Activated T-cell treated with anti-CD3 and anti-CD28 coated beads for 1 hour (primary cell): ENCODE data around the gene MYBPH.

Experiments used
- DNase-seq: peaks from one replicate; pipeline ENCODE4 v3.0.0-alpha.2; 2020; ENCODE audit warnings: low read depth

Gene MYBPH

GRCh38 chr1:203166192-203166940 is 9.3 kb downstream of the MYBPH start:
- DNase-seq: no peak

DNA sequence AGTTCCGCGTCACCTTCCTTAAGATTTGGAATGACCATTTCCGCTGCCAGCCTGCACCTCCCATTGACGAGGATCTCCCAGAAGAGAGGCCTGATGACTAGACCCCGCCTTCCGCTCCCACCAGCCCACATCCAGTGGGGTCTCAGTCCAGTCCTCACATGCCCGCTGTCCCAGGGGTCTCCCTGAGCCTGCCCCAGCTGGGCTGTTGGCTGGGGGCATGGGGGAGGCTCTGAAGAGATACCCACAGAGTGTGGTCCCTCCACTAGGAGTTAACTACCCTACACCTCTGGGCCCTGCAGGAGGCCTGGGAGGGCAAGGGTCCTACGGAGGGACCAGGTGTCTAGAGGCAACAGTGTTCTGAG is 9.8 kb downstream of the MYBPH start:
- DNase-seq: no peak

DNA sequence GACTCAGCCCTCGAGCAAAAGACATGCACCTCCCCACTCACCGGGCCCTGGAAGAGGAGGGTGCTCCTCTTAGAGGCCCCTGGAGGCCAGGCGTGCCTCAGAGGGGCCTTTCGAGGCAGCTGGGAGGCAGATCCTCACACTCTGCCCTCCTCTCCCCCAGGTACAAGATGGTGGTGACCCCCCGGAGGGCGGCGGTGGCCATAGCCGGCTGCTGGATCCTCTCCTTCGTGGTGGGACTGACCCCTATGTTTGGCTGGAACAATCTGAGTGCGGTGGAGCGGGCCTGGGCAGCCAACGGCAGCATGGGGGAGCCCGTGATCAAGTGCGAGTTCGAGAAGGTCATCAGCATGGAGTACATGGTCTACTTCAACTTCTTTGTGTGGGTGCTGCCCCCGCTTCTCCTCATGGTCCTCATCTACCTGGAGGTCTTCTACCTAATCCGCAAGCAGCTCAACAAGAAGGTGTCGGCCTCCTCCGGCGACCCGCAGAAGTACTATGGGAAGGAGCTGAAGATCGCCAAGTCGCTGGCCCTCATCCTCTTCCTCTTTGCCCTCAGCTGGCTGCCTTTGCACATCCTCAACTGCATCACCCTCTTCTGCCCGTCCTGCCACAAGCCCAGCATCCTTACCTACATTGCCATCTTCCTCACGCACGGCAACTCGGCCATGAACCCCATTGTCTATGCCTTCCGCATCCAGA is 10.4 kb downstream of the MYBPH start:
- DNase-seq: no peak

DNA sequence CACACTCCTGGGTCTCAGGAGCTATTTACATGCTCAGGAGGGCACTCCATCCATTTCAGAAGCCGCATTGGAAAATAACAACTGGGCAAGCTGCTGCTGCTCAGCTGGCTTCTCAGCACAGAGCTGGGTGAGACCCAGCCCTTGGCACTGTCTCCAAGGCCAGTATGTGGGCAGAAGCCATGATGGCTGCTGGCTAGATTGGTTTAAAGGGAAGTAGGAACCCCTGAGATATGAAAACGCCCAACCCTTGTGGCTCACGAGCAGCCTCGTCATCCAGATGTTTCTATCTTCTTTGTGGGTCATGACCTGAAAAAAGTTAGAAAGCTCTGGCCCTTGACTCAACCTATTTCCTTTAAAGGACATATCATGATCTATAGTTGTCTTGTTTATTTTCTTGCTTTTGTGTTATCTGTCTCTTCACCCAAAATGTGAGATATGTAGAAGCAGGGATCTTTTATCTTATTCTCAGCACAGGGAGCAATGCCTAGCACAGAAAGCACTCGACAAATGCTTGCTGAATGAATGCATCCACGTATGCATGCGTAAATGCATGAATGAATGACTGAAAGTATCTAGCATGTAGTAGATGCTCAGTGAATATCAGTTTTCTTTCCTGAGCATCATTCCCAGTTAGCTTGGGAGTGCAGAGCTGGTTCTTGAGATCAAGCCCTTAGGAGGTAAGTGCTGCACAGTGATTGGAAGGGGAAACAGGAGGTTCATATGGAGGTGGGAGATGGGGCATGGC is 11.6 kb downstream of the MYBPH start:
- DNase-seq: no peak

DNA sequence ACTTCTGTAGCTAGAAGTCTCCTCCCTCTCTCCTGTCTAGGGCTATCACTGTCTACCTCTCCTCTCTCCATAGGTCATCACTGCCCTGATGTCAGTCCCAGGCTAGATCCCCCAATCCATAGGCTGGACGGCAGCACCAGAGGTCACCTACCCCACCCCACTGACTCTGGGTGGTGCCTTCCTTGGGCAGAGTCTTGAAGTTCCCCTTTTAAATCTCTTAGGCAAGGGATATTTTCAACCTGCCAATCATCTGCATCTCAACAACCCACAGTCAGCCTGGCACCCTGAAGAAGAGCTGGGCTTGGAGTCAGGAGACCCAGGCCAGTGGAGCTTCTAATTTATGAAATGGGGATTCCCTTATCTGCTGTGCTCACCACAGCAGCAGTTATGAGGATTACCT is 13.2 kb downstream of the MYBPH start:
- DNase-seq: no peak

- no peak for DNase-seq
These were observed 13.9 kb downstream of the MYBPH start for GRCh38 chr1:203161703-203162102.

DNA sequence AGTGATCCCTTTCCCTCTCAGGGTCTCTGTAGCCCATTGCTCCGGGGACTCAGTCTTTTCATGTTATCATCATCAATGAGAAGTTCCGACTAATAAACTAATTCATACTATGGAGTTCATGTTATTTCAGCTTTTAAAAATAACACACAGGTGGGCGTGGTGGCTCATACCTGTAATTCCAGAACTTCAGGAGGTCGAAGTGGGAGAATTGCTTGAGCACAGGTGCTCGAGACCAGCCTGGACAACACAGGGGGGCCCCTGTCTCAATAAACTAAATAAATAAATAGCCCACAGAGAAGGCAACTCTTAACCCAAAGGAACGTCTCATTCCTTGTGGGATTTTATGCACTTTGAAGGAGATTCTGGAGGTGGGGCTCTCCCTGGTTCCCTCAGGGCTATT is 14.5 kb downstream of the MYBPH start:
- DNase-seq: no peak

DNA sequence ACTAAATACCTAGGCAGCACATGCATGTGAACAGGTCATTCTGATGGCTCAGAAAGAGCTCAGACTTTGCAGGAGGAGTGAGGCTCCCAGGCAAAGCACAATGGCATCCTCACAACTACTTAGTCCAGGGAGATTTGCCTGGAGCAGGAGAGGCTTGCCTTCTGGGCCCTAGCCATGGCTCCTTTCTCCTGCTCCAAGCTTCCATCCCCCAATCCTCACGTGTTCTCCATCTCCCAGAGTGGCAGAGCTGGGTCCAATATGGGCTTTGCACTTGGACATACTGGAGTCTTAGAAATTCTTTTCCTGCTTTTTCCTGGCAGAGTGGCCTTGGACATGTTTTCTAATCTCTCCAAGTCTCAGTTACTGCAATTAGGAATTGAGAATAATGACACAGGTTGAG is 15.8 kb downstream of the MYBPH start:
- DNase-seq: no peak

- DNase-seq: no peak
These were observed 16.5 kb downstream of the MYBPH start for GRCh38 chr1:203158960-203159665.

- no peak for DNase-seq
These were observed 17.2 kb downstream of the MYBPH start for GRCh38 chr1:203158423-203158822.

DNA sequence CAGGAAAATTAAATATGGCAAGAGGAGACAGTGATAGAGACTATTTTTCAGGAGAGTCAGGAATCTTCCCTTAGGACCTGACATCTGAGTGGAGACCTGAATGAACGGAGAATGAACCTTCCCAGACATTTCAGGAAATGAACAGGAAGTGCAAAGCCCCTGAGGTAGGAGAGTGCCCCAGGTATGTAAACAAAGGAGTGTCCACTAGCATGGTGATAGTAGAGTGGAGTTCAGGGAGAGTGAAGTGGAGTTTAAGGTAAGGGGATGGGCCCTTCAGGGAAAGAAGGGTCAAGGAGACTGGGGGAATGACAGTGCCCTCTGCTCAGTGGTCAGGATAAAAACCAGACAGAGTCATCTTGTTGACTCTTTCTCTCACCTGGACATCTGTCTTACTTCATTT is 19.3 kb downstream of the MYBPH start:
- no peak for DNase-seq

GRCh38 chr1:203153989-203154821 is 21.4 kb downstream of the MYBPH start:
- no peak for DNase-seq

DNA sequence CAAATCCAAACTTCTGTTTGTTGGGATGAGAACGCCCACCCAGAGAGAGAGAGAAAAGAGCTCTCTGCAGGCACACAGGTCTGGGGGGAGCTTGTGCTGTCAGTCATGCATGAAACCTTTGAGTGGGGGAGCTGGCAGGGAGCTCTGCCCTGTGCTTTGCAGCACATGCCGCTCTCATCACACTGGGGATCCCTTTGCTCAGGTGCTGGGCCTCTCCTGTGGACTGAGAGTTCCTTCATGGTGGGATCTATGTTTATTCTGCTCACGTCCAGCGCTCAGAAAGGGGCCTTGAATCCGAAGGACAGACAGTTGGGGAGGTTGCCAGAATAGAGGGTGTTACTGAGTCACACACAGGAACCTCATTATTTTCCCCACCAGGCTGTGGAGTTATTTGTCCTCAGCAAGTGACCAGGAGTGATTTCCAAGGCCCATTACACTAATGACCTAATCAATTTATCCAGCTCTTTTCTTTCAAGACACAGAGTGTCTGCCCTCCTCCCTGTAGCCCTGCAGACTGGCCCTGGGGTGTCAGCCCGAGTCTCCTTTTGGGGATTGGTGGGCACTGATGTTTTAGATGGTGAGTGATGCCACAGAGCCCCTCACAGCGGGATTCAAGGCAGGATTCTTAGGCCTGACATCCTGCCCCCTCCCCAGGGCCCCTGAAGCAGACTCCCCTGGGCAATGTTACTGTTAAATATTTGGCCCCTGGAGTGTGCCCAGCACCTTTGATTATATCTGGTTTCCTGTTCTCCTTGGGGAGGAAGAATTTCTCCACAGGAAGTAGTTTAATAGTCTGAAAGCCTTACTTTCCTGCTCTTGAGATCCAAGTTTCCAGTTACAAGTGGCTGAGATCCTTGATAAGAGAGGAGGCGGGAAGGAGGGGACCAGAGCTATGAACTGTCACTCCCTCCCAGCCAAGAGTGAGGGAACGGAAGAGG is 22.3 kb downstream of the MYBPH start:
- no peak for DNase-seq

GRCh38 chr1:203152158-203153034 is 23.2 kb downstream of the MYBPH start:
- no peak for DNase-seq

- DNase-seq: no peak
These were observed 24.1 kb downstream of the MYBPH start for GRCh38 chr1:203151362-203152157.

DNA sequence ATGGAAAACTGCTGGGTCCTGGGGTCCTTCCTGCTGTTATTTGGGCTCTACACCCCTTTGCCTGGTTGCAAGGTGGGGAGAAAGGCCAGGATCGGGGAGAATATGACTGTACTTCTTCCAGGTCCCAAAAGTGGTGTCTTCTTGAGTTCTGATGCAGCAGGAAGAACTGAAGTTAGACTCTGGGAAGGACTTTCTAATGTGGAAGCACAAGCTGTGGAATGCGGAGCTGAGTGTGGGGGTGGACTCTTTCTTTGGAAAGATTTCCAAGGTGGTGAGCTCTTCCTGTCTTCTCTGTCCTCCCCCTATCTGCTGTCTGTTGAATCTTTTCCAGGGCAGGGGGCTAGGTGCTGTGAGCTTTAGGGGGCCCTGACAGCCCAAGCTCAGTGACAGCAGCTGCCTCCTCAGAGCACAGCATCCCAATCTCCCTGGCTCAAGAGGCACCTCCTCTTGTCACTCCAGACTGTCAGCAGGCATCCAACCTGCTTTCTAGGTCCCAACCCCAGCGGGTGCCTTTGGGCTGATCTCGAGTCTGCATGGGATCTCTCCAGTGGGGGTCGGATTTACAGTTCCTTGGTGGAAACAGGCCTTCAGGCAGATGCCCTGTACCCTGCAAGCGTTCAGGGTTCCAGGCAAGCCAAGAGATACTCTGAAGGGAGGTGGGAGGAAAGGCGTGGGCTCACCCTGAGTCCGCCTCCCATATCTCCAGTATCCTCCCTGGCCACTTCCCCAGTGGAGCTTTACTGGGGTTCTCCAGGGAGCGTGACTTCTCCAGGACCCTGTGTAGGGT is 24.9 kb downstream of the MYBPH start:
- DNase-seq: no peak

GRCh38 chr1:203149188-203149840 is 26.3 kb downstream of the MYBPH start:
- no peak for DNase-seq
